ENCODE measurements around the gene TMEM203. TPM values are rescaled to one million over a fixed set of nuclear protein-coding genes. Genes with fewer than 3 reads are reported as not detected.

TMEM203 gene
- total and polyA plus RNA-seq, 10 of the 15 experiments (the other 5 are each of a cell fraction or from before 2014, with no cell fraction given): 7.2 to 68.1 (median 33.8) TPM

GRCh38 chr9:137235424-137236237 lies 30.2 kb upstream of the TMEM203 start:
- Histone ChIP-seq H3K4me1 (ENCODE audit: control insufficient read depth, insufficient read depth, low read length) (peaks cover 26% of the 10 kb centered on the region), H3K4me2 (ENCODE audit: control insufficient read depth, insufficient read depth) (no peak overlapping the region), H3K79me2 (ENCODE audit: control insufficient read depth, insufficient read depth, low read length) (peaks cover 6% of the 10 kb centered on the region), H3K27me3 (replicated peaks in 1 of 2; ENCODE audit: control insufficient read depth in 2 of 2, insufficient read depth in 2 of 2, low read length in 1 of 2) (no peaks in the 10 kb centered on the region), H4K20me1 (ENCODE audit: control insufficient read depth, insufficient read depth) (no peaks in the 10 kb centered on the region), H3K36me3 (ENCODE audit: control insufficient read depth in 2 of 2, insufficient read depth in 2 of 2, low read length in 1 of 2) (no peaks in the 10 kb centered on the region), H3K9ac (ENCODE audit: control insufficient read depth, insufficient read depth, low read length) (no peak overlapping the region), H3K27ac (ENCODE audit: control insufficient read depth, insufficient read depth) (no peak overlapping the region), H2AFZ (ENCODE audit: control insufficient read depth, low read depth, low read length) (no peak overlapping the region), H3K9me3 (replicated peaks; ENCODE audit: control insufficient read depth, insufficient read depth, low read length) (no peaks in the 10 kb centered on the region), H3K4me3 (no peak overlapping the region)
- CTCF ChIA-PET: interaction anchor here (0.9 to 2.1 kb wide), 16 partner anchors 13 to 207 kb away, joined by 3 to 24 read pairs (median 6); partner anchors contain the start of genes NELFB, SAPCD2 and SSNA1
- SMC1A ChIA-PET (ENCODE audit: uncharacterized antibody, unreplicated experiment): interaction anchor here (0.7 to 1.6 kb wide), 5 partner anchors 27 to 175 kb away, joined by 3 to 5 read pairs (median 4); no protein-coding TSS in a partner anchor
- no peak for TF ChIP-seq E4F1 (IDR thresholded peaks at IDR 0.05; ENCODE audit: borderline replicate concordance, partially characterized antibody)
- POLR2A ChIA-PET: interaction anchor here (0.6 to 2.1 kb wide), 6 partner anchors 11 to 805 kb away, joined by 3 to 15 read pairs (median 5); partner anchors contain the start of genes CYSRT1, SSNA1 and TPRN
- intact Hi-C loops (cut with micrococcal nuclease; ENCODE audit: unreplicated experiment): loop anchor here (5.0 kb wide), 1 partner anchor 448 kb away; no protein-coding TSS in a partner anchor
- DNase-seq (ENCODE audit: low read depth, low spot score): no peak
- ATAC-seq: no peak
- FAIRE-seq: no peak
- in situ Hi-C loops (cut with MboI): no loop called here
- no TSS peak for BruUV-seq (replicated peaks)
- RAD21 ChIA-PET (ENCODE audit: unreplicated experiment): interaction anchor here (0.6 to 4.6 kb wide), 15 partner anchors 12 to 289 kb away, joined by 3 to 20 read pairs (median 5); partner anchors contain the start of genes ANAPC2, NELFB, RNF208 and SAPCD2
- WGBS (ENCODE audit: insufficient coverage, insufficient replicate concordance, low lambda C conversion rate, missing lambda C conversion rate): 52% methylated on average over 31 of the region's 35 CpGs

All from GM12878 (cell line).